B cell (primary cell): ENCODE data around the gene DRC7.

Experiments
- CTCF ChIP-seq: fragments of 200-600 bp; IDR thresholded peaks from one replicate; pipeline ENCODE4 v1.8.0; 2022; ENCODE audit warnings: antibody characterized with exemption, mild to moderate bottlenecking
- EZH2 ChIP-seq: IDR thresholded peaks from 2 replicates; pipeline ENCODE4 v1.6.1; 2012; ENCODE audit warnings: borderline replicate concordance, low read depth, mild to moderate bottlenecking, moderate library complexity, low read length; ENCODE audit not compliant: insufficient read depth, poor library complexity, severe bottlenecking

- TF ChIP-seq CTCF: no peak
- no peak for TF ChIP-seq EZH2
Measured at GRCh38 chr16:57667526-57668262, 26.9 kb upstream of the DRC7 start.
